Liver (tissue), 9 donors: ENCODE measurements around the gene WDR77. TPM values are rescaled to one million over a fixed set of nuclear protein-coding genes. Genes with fewer than 3 reads are reported as not detected.

ENCODE experiments used
- DNase-seq: peaks from one replicate; pipeline ENCODE4 v3.0.0-alpha.2; 2017; ENCODE audit warnings: low spot score
- H3K27ac ChIP-seq, 2 donors: one replicate each; pipeline ENCODE4 v1.7.0; 2013; ENCODE audit warnings: inconsistent platforms in 2 of 2, low read length in 2 of 2, control low read depth in 1 of 2, low read depth in 1 of 2, mild to moderate bottlenecking in 1 of 2
- H3K27me3 ChIP-seq, 4 donors: one replicate each; pipeline versions ENCODE4 v1.6.1 to v1.7.0; 2013; ENCODE audit warnings: low read length in 3 of 4, inconsistent platforms in 1 of 4, mild to moderate bottlenecking in 1 of 4, moderate library complexity in 1 of 4; ENCODE audit not compliant: control insufficient read depth in 4 of 4, insufficient read depth in 4 of 4
- H3K36me3 ChIP-seq, 4 donors: one replicate each; pipeline versions ENCODE4 v1.6.1 to v1.7.0; 2013; ENCODE audit warnings: low read length in 3 of 4, mild to moderate bottlenecking in 3 of 4, low read depth in 1 of 4, moderate library complexity in 1 of 4; ENCODE audit not compliant: control insufficient read depth in 4 of 4, insufficient read depth in 3 of 4
- H3K4me1 ChIP-seq, 4 donors: one replicate each; pipeline versions ENCODE4 v1.6.1 to v1.7.0; 2013; ENCODE audit warnings: low read length in 3 of 4, mild to moderate bottlenecking in 3 of 4, moderate library complexity in 1 of 4; ENCODE audit not compliant: control insufficient read depth in 4 of 4, insufficient read depth in 4 of 4
- H3K4me3 ChIP-seq, 3 donors: one replicate each; pipeline versions ENCODE4 v1.6.1 to v1.7.0; 2013; ENCODE audit warnings: low read length in 3 of 3, control low read depth in 1 of 3, low read depth in 1 of 3, mild to moderate bottlenecking in 1 of 3
- H3K9ac ChIP-seq, 2 donors: one replicate each; pipeline ENCODE4 v1.7.0; 2013; ENCODE audit warnings: low read length in 2 of 2, mild to moderate bottlenecking in 2 of 2, moderate library complexity in 2 of 2, control low read depth in 1 of 2, low read depth in 1 of 2
- H3K9me3 ChIP-seq, 4 donors: one replicate each; pipeline versions ENCODE4 v1.6.1 to v1.7.0; 2013; ENCODE audit warnings: low read length in 3 of 4; ENCODE audit not compliant: control insufficient read depth in 4 of 4
- CTCF ChIP-seq: fragments of 150-350 bp; IDR thresholded peaks from 2 replicates; pipeline ENCODE4 v1.5.1; 2017; ENCODE audit warnings: improper control_type of control experiment, low read depth, low read length; ENCODE audit not compliant: missing input control
- EGR1 ChIP-seq, 2 donors: IDR thresholded peaks; 2 replicates each; pipeline ENCODE4 v1.6.1; 2016 to 2018; ENCODE audit warnings: antibody characterized with exemption in 2 of 2, low read depth in 2 of 2
- FOXA2 ChIP-seq: IDR thresholded peaks from 2 replicates; pipeline ENCODE4 v1.6.1; 2016; ENCODE audit warnings: antibody characterized with exemption
- GABPA ChIP-seq, 2 donors: IDR thresholded peaks in 1 of 2; conservative IDR thresholded peaks in 1 of 2; 2 replicates each; pipeline ENCODE4 v1.6.1; 2016; ENCODE audit warnings: antibody characterized with exemption in 2 of 2, mild to moderate bottlenecking in 1 of 2, moderate library complexity in 1 of 2
- HNF4A ChIP-seq, 2 donors: conservative IDR thresholded peaks; 2 replicates each; pipeline ENCODE4 v1.6.1; 2016; ENCODE audit warnings: antibody characterized with exemption in 2 of 2, mild to moderate bottlenecking in 2 of 2
- HNF4G ChIP-seq: IDR thresholded peaks from 2 replicates; pipeline ENCODE4 v1.6.1; 2016; ENCODE audit warnings: antibody characterized with exemption
- JUND ChIP-seq, 2 donors: IDR thresholded peaks; 2 replicates each; pipeline ENCODE4 v1.6.1; 2016; ENCODE audit warnings: antibody characterized with exemption in 2 of 2
- NR2F2 ChIP-seq: IDR thresholded peaks from 2 replicates; pipeline ENCODE4 v1.6.1; 2016; ENCODE audit warnings: antibody characterized with exemption
- RAD21 ChIP-seq, 2 donors: IDR thresholded peaks; 2 replicates each; pipeline ENCODE4 v1.6.1; 2016; ENCODE audit warnings: antibody characterized with exemption in 2 of 2, mild to moderate bottlenecking in 2 of 2
- RXRA ChIP-seq, 2 donors: IDR thresholded peaks; 2 replicates each; pipeline ENCODE4 v1.6.1; 2017 to 2018; ENCODE audit warnings: antibody characterized with exemption in 2 of 2, mild to moderate bottlenecking in 1 of 2
- SP1 ChIP-seq: IDR thresholded peaks from 2 replicates; pipeline ENCODE4 v1.6.1; 2018; ENCODE audit warnings: antibody characterized with exemption, mild to moderate bottlenecking
- TAF1 ChIP-seq: conservative IDR thresholded peaks from 2 replicates; pipeline ENCODE4 v1.6.1; 2016; ENCODE audit warnings: antibody characterized with exemption, mild to moderate bottlenecking
- YY1 ChIP-seq: IDR thresholded peaks from 2 replicates; pipeline ENCODE4 v1.6.1; 2016; ENCODE audit warnings: antibody characterized with exemption, mild to moderate bottlenecking
- WGBS: extraction: QIAGEN DNeasy Blood & Tissue Kit; methylation state at CpG from one replicate; pipeline ENCODE4 v1.1.7; 2013; 5-methylcytosine and 5-hydroxymethylcytosine counted together
- polyA plus RNA-seq, 2 donors: library from polyadenylated mRNA; stranded (reverse) in 1 of 2; unstranded in 1 of 2; fragments of 200-250 nt in 1 of 2; fragments of >200 nt in 1 of 2; fragmentation: Nextera tagmentation in 1 of 2; extraction: Ambion mirVana in 1 of 2; gene quantifications; one replicate each; pipeline versions ENCODE4 v1.2.1 to v1.2.3, GENCODE V29; 2013 to 2015
- total RNA-seq, 2 donors: library from RNA; depleted of rRNA; stranded (reverse); fragments of >200 nt; gene quantifications; one replicate each; pipeline ENCODE4 v1.2.3, GENCODE V29; 2014
- TF ChIP-seq, protein P1 (sequence below): IDR thresholded peaks from 2 replicates; pipeline ENCODE4 v1.6.1; 2016; ENCODE audit warnings: antibody characterized with exemption, mild to moderate bottlenecking
- TF ChIP-seq, protein P2 (sequence below): IDR thresholded peaks from 2 replicates; pipeline ENCODE4 v1.6.1; 2016; ENCODE audit warnings: antibody characterized with exemption
- TF ChIP-seq, protein P3 (sequence below): IDR thresholded peaks from 2 replicates; pipeline ENCODE4 v1.6.1; 2016; ENCODE audit warnings: antibody characterized with exemption
- TF ChIP-seq, protein P4 (sequence below): IDR thresholded peaks from 2 replicates; pipeline ENCODE4 v1.6.1; 2016; ENCODE audit warnings: antibody characterized with exemption
- donor health status: healthy.
- donor health status: healthy.
- donor health status: healthy.
- donor health status: healthy.
- donor health status: healthy.

WDR77 gene
- total and polyA plus RNA-seq, 4 donors = 12.7 to 25.3 (median 19.9) TPM

GRCh38 chr1:111436726-111437125 is 12.3 kb downstream of the WDR77 start:
- no peaks in the 10 kb centered on the region for H3K27me3 ChIP-seq
- H3K9ac ChIP-seq = no peak overlapping the region
- no peak for DNase-seq
- TF ChIP-seq RAD21 (IDR thresholded peaks at IDR 0.05) = no peak
- TF ChIP-seq GABPA (IDR thresholded peaks at IDR 0.05 in 1 of 2, conservative IDR thresholded peaks at IDR 0.05 in 1 of 2) = no peak
- TF ChIP-seq HNF4G = no peak
- no peak for TF ChIP-seq JUND (IDR thresholded peaks at IDR 0.05)
- TF ChIP-seq YY1 = no peak
- TF ChIP-seq, protein P1, sequence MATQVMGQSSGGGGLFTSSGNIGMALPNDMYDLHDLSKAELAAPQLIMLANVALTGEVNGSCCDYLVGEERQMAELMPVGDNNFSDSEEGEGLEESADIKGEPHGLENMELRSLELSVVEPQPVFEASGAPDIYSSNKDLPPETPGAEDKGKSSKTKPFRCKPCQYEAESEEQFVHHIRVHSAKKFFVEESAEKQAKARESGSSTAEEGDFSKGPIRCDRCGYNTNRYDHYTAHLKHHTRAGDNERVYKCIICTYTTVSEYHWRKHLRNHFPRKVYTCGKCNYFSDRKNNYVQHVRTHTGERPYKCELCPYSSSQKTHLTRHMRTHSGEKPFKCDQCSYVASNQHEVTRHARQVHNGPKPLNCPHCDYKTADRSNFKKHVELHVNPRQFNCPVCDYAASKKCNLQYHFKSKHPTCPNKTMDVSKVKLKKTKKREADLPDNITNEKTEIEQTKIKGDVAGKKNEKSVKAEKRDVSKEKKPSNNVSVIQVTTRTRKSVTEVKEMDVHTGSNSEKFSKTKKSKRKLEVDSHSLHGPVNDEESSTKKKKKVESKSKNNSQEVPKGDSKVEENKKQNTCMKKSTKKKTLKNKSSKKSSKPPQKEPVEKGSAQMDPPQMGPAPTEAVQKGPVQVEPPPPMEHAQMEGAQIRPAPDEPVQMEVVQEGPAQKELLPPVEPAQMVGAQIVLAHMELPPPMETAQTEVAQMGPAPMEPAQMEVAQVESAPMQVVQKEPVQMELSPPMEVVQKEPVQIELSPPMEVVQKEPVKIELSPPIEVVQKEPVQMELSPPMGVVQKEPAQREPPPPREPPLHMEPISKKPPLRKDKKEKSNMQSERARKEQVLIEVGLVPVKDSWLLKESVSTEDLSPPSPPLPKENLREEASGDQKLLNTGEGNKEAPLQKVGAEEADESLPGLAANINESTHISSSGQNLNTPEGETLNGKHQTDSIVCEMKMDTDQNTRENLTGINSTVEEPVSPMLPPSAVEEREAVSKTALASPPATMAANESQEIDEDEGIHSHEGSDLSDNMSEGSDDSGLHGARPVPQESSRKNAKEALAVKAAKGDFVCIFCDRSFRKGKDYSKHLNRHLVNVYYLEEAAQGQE = no peak
- TF ChIP-seq CTCF = no peak
- TF ChIP-seq TAF1 = no peak
- TF ChIP-seq, protein P2, sequence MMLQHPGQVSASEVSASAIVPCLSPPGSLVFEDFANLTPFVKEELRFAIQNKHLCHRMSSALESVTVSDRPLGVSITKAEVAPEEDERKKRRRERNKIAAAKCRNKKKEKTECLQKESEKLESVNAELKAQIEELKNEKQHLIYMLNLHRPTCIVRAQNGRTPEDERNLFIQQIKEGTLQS = no peak
- no peak for TF ChIP-seq HNF4A (conservative IDR thresholded peaks at IDR 0.05)
- TF ChIP-seq, protein P3, sequence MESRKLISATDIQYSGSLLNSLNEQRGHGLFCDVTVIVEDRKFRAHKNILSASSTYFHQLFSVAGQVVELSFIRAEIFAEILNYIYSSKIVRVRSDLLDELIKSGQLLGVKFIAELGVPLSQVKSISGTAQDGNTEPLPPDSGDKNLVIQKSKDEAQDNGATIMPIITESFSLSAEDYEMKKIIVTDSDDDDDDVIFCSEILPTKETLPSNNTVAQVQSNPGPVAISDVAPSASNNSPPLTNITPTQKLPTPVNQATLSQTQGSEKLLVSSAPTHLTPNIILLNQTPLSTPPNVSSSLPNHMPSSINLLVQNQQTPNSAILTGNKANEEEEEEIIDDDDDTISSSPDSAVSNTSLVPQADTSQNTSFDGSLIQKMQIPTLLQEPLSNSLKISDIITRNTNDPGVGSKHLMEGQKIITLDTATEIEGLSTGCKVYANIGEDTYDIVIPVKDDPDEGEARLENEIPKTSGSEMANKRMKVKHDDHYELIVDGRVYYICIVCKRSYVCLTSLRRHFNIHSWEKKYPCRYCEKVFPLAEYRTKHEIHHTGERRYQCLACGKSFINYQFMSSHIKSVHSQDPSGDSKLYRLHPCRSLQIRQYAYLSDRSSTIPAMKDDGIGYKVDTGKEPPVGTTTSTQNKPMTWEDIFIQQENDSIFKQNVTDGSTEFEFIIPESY = no peak
- no peak for TF ChIP-seq NR2F2
- no peak for TF ChIP-seq RXRA (IDR thresholded peaks at IDR 0.05)
- TF ChIP-seq SP1 = no peak
- no peak overlapping the region for H3K27ac ChIP-seq
- no peaks in the 10 kb centered on the region for H3K9me3 ChIP-seq
- WGBS = 78% methylated on average over 3 of the region's 3 CpGs
- H3K4me3 ChIP-seq = no peak overlapping the region
- peaks cover 1 to 33% (median 26%) of the 10 kb centered on the region in 4 donors for H3K36me3 ChIP-seq
- H3K4me1 ChIP-seq = no peaks in the 10 kb centered on the region

- Histone ChIP-seq H3K36me3 (no peaks in the 10 kb centered on the region), H3K9me3 (no peaks in the 10 kb centered on the region), H3K27ac (no peak overlapping the region), H3K4me1 (peaks cover 6 to 20% (median 15%) of the 10 kb centered on the region in 4 donors), H3K27me3 (no peaks in the 10 kb centered on the region), H3K4me3 (no peak overlapping the region), H3K9ac (no peak overlapping the region)
- no peak for TF ChIP-seq EGR1 (IDR thresholded peaks at IDR 0.05; ENCODE audit: low read depth in 2 of 2)
- TF ChIP-seq, protein P3 = no peak
- no peak for TF ChIP-seq RAD21 (IDR thresholded peaks at IDR 0.05)
- TF ChIP-seq JUND (IDR thresholded peaks at IDR 0.05) = no peak
- TF ChIP-seq, protein P4, sequence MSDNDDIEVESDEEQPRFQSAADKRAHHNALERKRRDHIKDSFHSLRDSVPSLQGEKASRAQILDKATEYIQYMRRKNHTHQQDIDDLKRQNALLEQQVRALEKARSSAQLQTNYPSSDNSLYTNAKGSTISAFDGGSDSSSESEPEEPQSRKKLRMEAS = no peak
- TF ChIP-seq FOXA2 = no peak
- no peak for DNase-seq
- WGBS = 80% methylated on average over 3 of the region's 3 CpGs
Measured at GRCh38 chr1:111424281-111424680, 24.8 kb downstream of the WDR77 start.
